DOHH2 (cell line): ENCODE results near the gene DCLK1.

Experiments
- EZH2phosphoT487 ChIP-seq: fragments of 200-600 bp; sonication (generic); IDR thresholded peaks from 2 replicates; pipeline ENCODE4 v1.6.1; 2017; ENCODE audit warnings: borderline replicate concordance, mild to moderate bottlenecking, antibody characterized with exemption, low read length, moderate library complexity, mixed read lengths
- TF ChIP-seq, protein P1 (sequence below): fragments of 200-600 bp; sonication (generic); IDR thresholded peaks from one replicate; pipeline ENCODE4 v1.5.1; 2014; ENCODE audit warnings: antibody characterized with exemption, mild to moderate bottlenecking, low read depth, low read length; ENCODE audit not compliant: poor library complexity, severe bottlenecking

DNA sequence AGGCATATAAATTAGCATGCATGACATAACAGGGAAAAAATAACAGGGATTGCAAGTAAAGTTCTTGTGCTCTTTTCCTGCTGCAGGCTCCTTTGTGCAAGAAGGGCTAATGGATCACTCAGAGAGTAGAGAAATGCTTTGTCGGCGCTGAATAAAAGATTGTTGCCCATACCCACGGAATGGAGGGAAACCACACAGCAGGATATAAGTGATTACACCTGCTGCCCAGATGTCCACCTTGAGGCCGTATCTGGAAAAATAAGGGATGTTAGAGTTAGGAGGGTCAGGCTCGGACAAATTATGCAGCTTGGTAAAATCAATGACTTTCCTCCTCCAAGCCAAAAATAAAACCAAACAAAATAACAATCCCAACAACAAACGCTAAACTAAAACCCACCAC, 322.3 kb downstream of the DCLK1 start:
- TF ChIP-seq, protein P1, sequence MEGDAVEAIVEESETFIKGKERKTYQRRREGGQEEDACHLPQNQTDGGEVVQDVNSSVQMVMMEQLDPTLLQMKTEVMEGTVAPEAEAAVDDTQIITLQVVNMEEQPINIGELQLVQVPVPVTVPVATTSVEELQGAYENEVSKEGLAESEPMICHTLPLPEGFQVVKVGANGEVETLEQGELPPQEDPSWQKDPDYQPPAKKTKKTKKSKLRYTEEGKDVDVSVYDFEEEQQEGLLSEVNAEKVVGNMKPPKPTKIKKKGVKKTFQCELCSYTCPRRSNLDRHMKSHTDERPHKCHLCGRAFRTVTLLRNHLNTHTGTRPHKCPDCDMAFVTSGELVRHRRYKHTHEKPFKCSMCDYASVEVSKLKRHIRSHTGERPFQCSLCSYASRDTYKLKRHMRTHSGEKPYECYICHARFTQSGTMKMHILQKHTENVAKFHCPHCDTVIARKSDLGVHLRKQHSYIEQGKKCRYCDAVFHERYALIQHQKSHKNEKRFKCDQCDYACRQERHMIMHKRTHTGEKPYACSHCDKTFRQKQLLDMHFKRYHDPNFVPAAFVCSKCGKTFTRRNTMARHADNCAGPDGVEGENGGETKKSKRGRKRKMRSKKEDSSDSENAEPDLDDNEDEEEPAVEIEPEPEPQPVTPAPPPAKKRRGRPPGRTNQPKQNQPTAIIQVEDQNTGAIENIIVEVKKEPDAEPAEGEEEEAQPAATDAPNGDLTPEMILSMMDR = no peak
- TF ChIP-seq EZH2phosphoT487 = no peak
